Activated CD8-positive, alpha-beta memory T cell treated with anti-CD3 and anti-CD28 coated beads for 4 hours (primary cell): ENCODE data around the gene CEP290.
A peak's percentile ranks its signal among the peaks of the same experiment; 100 is the strongest.
"Not testable (repeated sequence)": the region's sequence is repeated elsewhere in the genome, so short reads cannot be mapped to it uniquely, and the experiment has no call there.

Source experiments
- DNase-seq, 2 donors: peaks; one replicate each; pipeline ENCODE4 v3.0.0-alpha.2; 2020; ENCODE audit warnings: low read depth in 2 of 2

Gene CEP290

GRCh38 chr12:88142610-88142991 is 713 bp upstream of the CEP290 start:
- DNase-seq: peak; percentile 0 to 1

GRCh38 chr12:88141425-88141773 is 489 bp downstream of the CEP290 start:
- DNase-seq: no peak

GRCh38 chr12:88139711-88140110 is 2.2 kb downstream of the CEP290 start:
- not testable (repeated sequence) for DNase-seq

GRCh38 chr12:88133181-88133580 is 8.7 kb downstream of the CEP290 start:
- DNase-seq: not testable (repeated sequence)

GRCh38 chr12:88132392-88132791 is 9.5 kb downstream of the CEP290 start:
- no peak for DNase-seq

- DNase-seq: no peak
Observed at GRCh38 chr12:88127855-88128254, 14.0 kb downstream of the CEP290 start.

GRCh38 chr12:88127099-88127498 is 14.8 kb downstream of the CEP290 start:
- no peak for DNase-seq

GRCh38 chr12:88122666-88123065 is 19.2 kb downstream of the CEP290 start:
- DNase-seq: no peak

- DNase-seq: no peak
Observed at GRCh38 chr12:88113871-88114270, 28.0 kb downstream of the CEP290 start.

- no peak for DNase-seq
Observed at GRCh38 chr12:88111074-88111652, 30.7 kb downstream of the CEP290 start.

- no peak for DNase-seq
Observed at GRCh38 chr12:88108021-88108420, 33.9 kb downstream of the CEP290 start.

GRCh38 chr12:88093573-88093972 is 48.3 kb downstream of the CEP290 start:
- DNase-seq: no peak

GRCh38 chr12:88092771-88093170 is 49.1 kb downstream of the CEP290 start:
- no peak for DNase-seq

- no peak for DNase-seq
Observed at GRCh38 chr12:88084210-88084609, 57.7 kb downstream of the CEP290 start.

- no peak for DNase-seq
Observed at GRCh38 chr12:88083634-88084033, 58.3 kb downstream of the CEP290 start.

- DNase-seq: no peak
Observed at GRCh38 chr12:88081247-88081646, 60.6 kb downstream of the CEP290 start.

GRCh38 chr12:88067301-88067700 is 74.6 kb downstream of the CEP290 start:
- no peak for DNase-seq

GRCh38 chr12:88063375-88063774 is 78.5 kb downstream of the CEP290 start:
- DNase-seq: no peak

- no peak for DNase-seq
Observed at GRCh38 chr12:88062474-88062873, 79.4 kb downstream of the CEP290 start.

- no peak for DNase-seq
Observed at GRCh38 chr12:88058719-88059077, 83.2 kb downstream of the CEP290 start.

- no peak for DNase-seq
Observed at GRCh38 chr12:88057994-88058718, 83.7 kb downstream of the CEP290 start.

- no peak for DNase-seq
Observed at GRCh38 chr12:88056571-88056970, 85.3 kb downstream of the CEP290 start.

- no peak for DNase-seq
Observed at GRCh38 chr12:88052686-88053085, 89.2 kb downstream of the CEP290 start.

GRCh38 chr12:88044035-88044434 is 97.9 kb downstream of the CEP290 start:
- DNase-seq: no peak
